Measurements from ENCODE around the gene NRN1L.
"Not testable (repeated sequence)": the region's sequence is repeated elsewhere in the genome, so short reads cannot be mapped to it uniquely, and the experiment has no call there.

The NRN1L gene

DNA sequence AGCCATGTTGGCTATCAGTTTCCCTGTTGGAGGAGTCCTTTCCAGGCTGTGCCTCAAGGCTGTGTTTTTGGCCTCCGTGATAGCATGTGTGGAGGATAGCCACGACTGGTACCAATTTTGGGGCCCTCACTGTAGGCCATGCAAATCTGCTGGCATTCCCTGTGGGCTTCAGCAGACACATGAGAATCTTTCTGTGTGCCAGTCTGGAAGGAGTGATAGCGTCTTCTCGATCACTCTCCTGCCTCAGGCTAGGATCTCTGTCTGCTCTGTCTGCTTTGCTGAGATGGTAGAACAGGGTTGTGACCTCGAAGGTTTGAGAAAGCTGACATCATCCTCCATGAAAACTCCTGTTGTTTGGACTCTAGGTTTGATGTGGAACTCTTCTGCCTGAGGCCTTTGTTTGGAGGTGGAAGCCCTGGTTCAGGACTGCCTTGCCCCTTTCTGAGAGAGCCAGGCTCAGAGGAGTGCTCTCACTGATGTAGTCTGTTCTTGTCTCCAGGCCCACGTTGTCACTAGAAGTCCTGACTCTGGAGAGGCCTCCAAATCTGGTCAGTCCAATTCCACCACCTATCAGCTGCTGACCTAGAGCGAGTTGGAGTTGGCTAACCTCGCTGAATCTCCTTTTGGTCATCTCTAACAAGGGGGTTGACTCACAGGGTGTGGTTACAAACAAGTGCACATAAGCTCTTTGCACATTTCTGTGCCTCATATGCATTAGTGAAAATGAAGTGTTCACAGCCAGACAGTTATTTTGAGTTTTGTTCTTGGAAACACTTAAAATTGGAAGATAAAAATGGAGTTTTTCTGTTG lies 23.9 kb upstream of the NRN1L start:
- DNase-seq (ENCODE audit: low spot score) = no peak

DNA sequence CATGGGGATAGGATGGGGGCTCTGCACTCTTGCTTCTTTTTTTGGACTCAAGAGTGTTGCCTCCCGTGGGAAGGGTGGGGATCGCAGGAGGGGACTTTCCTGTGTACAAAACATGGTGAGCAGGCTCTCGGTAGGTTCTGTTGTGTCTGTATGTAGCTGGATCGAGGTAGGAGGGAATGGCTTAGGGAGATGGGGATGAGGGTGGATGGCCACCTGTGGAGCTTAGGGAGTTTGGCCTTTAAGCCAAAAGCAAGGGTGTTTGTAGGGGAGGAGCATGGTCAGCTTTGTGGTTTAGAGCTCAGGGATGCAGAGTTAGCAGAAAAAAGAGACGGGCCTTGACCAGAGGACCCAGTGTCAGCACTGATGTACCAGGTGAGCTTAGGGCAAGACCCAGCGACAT lies 22.8 kb upstream of the NRN1L start:
- DNase-seq (ENCODE audit: low spot score) = no peak

DNA sequence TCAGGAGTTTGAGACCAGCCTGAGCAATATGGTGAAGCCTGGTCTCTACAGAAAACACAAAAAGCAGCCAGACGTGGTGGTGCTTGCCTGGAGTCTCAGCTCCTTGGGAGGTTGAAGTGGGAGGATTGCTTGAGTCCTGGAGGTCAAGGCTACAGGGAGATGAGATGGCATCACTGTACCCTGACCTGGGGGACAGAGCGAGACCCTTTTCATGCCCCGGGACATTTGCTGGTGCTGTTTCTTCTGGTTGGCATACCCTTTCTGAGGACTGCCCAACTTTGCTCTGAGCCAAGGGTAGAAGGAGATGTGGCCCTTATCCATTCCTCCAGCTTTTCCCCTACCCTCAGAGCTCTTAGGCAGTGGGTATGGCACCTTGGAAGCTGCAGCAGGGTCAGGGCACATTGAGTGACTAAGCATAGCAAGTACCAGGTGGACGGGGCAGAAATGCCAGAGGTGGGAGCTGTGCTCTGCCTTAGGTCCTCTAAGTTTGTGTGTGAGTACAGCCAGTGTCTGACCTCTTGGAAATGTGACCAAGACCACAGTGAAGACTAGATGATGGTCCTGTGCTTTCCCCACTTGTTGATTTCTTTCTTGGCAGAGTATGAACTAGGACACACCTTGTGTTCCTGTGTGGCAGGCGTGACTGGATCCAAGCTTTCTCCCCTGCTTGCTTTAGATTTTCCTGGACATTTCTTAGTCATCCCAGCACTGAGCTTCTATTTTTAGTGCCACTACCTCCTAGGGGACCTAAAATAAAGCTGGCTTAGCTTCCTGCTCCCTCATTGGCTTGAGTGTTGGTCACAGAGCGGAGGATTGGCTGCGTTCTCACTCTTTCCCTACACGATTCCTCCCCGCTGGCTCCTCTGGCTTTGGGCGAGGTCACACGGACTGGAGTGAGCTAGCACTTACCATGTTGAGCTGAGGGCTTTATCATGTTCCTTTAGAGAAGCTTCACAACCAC lies 21.8 kb upstream of the NRN1L start:
- no peak for DNase-seq (ENCODE audit: low spot score)

DNA sequence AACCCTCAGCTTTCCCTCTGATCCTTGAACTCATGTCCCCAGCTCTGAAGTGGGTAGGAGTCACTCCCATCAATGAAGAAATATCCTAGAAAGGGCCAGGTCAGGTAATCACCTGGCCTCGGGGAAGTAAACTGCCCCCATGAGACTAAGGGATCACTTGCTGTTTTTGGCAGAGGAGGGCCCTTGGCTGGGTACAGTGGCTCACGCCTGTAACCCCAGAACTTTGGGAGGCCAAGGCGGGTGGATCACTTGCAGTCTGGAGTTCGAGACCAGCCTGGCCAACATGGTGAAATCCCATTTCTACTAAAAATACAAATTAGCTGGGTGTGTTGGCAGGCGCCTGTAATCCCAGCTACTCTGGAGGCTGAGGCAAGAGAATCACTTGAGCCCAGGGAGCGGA lies 20.6 kb upstream of the NRN1L start:
- DNase-seq (ENCODE audit: low spot score) = not testable (repeated sequence)

DNA sequence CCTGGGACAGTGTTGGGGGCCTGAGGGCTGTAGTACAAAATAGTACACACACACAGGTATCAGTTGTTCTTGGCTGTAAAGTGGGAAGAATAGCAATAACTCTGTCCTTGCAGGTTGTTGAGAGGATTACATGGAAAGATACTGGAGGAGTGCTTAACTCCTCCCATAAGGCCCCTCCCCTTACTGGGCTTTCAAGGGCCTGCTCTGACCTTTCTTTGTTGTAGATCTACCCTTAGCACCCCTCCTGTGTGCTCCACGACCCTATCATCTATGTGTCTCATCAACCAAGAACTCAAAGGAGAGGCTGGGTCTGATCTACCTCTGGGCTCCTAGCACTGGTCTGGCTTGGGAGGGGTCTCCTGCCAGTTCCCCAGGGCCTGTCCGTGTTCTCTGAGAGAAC lies 20.1 kb upstream of the NRN1L start:
- no peak for DNase-seq (ENCODE audit: low spot score)

DNA sequence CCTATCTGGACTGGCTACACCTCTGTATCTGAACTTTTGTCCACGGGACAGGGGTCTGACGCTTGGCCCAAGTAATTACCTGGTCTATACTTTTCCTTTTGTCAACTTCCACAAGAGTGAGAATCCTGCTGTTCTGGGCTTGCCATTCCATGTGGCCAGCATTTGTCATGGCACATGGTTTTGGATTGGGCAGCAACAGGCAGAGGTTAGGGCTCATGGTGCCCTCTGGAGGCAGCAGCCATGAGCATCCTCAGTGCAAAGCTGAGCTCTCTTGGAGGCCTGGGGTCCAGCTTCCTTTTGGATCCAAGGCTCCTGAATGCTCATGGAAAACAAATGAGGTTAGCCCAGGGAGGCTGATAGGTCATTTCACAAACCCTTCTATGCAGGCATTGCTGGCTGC lies 19.4 kb upstream of the NRN1L start:
- DNase-seq (ENCODE audit: low spot score) = no peak

DNA sequence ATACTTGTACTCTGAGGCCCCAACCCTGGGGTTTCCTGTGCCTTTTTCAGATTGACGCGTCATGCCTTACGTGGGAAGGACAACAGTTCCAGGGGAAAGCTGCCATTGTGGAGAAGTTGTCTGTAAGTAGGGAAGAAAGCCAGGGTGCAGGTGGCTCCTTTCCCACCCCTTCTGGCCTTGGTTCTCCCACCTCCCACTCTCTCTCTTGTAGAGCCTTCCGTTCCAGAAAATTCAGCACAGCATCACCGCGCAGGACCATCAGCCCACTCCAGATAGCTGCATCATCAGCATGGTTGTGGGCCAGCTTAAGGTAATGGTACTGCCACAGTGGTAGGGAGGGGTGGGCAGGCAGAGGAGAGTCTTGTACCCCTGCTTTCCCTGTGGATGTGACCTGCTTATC lies 16.4 kb upstream of the NRN1L start:
- no peak for DNase-seq (ENCODE audit: low spot score)

DNA sequence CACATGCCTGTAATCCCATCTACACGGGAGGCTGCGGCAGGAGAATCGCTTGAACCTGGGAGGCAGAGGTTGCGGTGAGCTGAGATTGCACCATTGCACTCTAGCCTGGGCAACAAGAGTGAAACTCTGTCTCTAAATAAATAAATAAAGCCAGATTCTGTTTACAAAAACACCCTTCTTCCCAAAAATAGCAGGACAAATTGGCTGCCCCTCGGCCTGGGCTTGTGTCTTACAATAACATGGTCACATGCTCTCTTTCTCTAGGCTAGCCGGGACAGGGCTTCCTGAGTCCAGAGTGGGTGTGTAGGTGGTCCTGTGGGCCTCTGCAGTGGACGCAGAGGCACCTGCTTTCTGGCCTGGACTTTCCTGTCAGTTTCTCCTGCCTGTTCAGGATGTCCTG lies 15.0 kb upstream of the NRN1L start:
- DNase-seq (ENCODE audit: low spot score) = no peak

DNA sequence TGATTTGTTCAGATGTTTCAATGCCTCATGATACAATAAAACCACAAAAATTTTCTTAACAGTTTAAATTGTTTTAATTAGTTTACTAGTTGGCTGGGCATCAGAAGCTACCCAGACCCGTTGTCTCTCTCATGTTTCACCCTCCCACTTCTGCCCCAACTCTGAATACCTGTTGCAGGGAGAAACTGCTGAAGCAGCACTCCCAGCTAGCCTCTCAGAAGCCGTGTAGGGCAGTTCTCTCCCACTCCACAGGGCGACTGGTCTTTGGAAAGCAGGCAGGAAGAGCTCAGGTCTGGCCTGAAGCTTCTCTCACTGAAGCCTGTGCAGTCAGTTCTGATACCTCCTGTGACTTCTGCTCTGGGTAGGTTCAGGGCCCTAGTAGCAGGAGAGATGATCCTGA lies 13.4 kb upstream of the NRN1L start:
- no peak for DNase-seq (ENCODE audit: low spot score)

DNA sequence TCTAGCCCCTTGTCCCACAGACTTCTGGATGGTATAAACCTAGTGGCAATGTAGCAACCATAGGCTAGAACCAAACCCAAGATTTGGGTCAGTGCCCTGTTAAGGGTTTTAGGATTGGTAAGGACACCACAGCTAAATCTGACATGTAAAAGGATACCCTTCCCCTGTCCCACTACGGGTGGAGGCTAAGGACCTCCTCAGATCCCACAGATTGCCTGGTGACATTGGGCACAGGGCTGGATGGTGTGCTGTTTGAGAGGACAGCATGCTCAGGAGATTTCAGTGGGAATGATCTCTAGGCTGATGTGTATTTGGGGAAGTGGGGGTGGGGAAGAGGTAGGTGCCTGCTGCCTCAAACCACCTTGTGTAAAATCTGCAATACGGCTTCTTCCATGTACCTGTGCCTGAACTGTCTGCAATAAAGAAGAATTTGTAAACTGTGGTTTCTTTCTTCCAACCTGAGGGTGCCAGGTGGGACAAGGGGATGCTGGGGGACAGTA lies 12.5 kb upstream of the NRN1L start:
- no peak for DNase-seq (ENCODE audit: low spot score)

DNA sequence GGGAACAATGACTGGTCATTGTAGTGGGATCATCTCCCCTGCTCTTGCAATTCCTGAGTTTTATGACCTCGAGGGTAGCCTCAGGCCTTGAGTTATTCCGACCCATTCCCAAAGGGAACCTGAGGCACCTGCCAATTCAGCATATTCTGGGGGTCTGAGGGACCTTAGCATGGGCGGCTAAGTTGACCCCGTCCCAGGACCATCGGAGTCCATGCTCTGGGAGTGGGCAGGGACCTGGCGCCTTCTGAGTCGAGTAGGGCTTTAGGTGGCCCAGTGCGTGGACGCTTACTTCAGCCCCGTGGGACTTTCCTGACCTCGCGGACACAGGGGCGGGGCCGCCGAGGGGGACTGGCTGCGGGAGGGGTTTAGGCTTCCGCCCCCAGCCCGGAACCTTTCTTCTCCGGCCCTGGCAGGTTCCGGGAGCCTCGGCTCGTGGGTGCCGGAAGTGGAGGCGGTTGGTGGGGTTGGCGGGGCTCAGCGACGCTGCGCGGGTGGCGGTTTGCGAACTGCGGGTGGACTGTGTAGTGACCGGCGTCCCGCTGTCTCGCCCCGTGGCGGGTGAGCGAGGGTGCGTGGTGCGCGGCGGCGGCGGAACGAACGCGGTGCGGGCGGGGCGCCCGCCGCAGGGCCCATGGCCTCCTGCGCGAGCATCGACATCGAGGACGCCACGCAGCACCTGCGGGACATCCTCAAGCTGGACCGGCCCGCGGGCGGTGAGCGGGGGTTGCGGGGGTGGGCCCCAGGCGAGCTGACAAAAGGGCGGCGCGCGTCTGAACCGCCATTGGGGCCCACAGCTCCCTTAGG lies 11.9 kb upstream of the NRN1L start, which contains the start of gene EDC4:
Gene EDC4, plus strand, starts transcription at position 422 of the 804 bp plus-strand sequence. Its CDS starts 210 bp downstream, at position 632.
- peak; percentile 74 for DNase-seq (ENCODE audit: low spot score)

DNA sequence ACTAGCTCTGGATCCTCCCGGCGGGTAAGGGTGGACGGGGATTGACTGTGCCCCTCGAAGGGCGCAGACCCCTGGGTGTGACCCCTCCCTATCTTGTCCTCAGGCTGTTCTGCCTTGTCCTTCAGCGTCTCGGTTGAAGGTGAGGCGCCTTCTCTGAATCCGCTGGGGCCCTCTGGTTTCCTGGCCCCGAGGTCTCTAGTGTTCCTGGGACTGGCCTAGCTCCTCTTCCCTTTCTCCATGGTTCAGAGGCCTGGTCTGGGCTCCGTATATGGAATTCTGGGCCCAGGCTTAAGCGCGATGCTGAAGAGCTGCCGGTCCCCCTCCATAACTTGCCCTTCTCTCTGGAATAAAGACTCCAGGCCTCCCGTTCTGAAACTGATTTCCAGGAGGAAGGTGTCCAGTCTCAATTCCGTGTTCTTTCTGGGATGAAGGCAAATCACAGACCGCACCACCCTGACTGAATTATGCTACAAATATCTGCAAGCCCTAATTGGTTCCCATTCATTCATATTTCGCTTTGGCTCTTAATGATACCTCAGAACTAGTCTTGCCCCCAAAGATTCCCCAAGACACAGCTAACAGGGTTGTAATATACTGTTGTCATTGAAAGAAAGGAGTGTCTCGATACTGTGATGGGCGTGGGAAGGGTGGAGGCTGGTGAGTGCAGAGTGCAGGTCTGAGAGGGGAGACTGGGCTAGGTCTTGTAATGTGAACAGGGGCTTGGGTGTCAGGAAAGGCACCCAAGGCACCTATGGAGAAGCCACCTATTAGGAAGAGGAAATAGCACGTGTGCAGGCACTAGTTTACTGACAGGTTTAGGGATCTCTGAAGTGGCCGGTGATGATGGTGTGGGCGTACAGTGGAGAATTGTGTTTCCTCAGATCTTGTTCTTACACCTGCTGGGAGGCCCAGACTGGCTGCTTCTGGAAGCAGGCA lies 11.0 kb upstream of the NRN1L start:
- DNase-seq (ENCODE audit: low spot score) = no peak

DNA sequence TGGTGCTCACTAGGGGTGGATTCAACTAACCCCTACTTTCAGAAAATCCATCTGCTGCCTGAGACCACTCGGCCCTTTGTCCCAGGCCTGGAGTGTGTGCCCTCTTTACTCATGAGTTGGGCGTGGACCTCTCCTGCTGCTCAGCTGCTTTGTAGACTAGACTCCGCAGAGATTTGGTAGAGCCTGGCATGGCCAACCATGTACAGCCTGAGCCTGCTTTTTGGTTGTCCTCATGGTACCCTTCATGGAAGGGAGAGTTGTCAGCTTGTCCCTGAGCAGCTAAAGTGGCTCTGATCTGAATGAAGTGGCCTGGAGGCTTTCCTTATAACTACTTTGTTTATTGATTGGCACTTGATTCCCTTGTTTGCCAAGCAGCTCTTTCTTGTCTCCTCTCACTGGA lies 10.3 kb upstream of the NRN1L start:
- DNase-seq (ENCODE audit: low spot score) = no peak

DNA sequence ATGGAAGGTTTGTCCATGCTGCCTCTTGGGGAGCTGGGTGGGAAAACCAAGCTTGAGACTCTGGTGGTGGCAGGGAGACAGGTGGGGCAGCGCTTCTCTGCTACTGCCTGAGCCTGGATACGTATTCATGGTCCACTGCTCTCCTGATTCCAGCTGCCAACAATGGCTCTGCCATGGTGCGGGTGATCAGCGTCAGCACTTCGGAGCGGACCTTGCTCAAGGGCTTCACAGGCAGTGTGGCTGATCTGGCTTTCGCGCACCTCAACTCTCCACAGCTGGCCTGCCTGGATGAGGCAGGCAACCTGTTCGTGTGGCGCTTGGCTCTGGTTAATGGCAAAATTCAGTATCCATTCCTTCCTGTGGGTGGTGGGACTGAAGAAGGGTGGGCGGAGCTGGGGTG lies 7.6 kb upstream of the NRN1L start:
- no peak for DNase-seq (ENCODE audit: low spot score)

DNA sequence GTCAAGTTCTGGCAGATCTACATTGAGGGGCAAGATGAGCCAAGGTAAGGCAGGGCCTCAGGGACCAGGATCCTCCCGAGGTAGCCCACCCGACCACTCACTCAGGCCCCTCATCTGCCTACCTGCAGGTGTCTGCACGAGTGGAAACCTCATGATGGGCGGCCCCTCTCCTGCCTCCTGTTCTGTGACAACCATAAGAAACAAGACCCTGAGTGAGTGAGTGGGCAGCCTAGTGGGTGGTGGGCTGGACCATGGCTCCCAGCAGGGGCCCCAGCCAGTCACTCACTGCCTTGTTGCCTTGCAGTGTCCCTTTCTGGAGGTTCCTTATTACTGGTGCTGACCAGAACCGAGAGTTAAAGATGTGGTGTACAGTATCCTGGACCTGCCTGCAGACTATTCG lies 6.5 kb upstream of the NRN1L start:
- DNase-seq (ENCODE audit: low spot score) = no peak

DNA sequence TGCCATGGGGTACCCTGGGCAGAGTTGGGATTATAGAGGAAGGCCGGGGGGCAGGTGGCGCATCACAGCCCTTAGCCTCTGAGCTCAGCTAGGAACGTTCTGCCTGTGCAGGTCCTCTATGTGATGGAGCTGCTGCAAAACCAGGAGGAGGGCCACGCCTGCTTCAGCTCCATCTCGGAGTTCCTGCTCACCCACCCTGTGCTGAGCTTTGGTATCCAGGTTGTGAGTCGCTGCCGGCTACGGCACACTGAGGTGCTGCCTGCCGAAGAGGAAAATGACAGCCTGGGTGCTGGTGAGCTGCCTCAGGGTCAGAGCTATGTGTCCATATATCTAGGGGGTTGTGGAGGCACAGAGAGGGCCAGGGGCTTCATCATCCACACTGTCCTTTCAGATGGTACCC lies 5.8 kb upstream of the NRN1L start:
- DNase-seq (ENCODE audit: low spot score) = no peak

DNA sequence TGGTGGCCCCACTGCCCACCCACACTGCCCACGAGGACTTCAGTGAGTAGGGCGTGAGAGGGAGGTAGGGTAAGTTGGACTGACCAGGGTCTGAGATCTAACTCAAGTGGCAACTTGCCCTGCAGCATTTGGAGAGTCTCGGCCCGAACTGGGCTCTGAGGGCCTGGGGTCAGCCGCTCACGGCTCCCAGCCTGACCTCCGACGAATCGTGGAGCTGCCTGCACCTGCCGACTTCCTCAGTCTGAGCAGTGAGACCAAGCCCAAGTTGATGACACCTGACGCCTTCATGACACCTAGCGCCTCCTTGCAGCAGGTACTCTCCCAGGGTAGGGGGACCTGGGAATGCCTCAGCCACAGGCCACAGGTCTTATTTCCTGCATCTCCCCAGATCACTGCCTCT lies 5.2 kb upstream of the NRN1L start:
- no peak for DNase-seq (ENCODE audit: low spot score)

DNA sequence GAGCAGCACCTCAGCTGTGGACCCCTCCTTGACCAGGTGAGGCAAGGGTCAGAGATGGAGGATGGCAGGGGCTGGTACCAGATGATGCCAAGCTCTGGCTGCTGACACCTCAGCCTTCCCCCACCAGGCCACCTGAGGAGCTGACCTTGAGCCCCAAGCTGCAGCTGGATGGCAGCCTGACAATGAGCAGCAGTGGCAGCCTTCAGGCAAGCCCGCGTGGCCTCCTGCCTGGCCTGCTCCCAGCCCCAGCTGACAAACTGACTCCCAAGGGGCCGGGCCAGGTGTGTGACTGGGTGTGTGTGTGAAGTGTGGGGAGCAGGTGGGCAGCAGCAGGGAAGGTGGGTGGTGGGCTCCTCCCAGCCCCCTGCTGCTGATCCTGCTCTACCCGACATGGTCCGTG lies 4.7 kb upstream of the NRN1L start:
- no peak for DNase-seq (ENCODE audit: low spot score)

DNA sequence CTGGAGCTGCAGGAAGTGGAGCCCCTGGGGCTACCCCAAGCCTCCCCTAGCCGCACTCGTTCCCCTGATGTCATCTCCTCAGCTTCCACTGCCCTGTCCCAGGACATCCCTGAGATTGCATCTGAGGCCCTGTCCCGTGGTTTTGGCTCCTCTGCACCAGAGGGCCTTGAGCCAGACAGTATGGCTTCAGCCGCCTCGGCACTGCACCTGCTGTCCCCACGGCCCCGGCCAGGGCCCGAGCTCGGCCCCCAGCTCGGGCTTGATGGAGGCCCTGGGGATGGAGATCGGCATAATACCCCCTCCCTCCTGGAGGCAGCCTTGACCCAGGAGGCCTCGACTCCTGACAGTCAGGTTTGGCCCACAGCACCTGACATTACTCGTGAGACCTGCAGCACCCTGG lies 4.1 kb upstream of the NRN1L start:
- DNase-seq (ENCODE audit: low spot score) = no peak

DNA sequence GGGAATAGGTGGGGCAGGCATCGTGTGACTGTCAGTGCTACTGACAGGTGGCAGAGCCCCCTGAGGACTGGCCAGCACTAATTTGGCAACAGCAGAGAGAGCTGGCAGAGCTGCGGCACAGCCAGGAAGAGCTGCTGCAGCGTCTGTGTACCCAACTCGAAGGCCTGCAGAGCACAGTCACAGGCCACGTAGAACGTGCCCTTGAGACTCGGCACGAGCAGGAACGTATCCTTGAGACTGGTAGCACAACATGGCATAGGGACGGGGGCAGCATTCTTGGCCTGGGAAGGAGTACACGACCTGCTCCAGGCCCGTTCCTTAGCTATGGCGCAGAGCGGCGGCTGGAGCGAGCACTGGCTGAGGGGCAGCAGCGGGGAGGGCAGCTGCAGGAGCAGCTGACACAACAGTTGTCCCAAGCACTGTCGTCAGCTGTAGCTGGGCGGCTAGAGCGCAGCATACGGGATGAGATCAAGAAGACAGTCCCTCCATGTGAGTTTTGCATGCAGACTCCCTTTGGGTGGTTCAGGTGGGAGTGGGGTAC lies 3.0 kb upstream of the NRN1L start:
- DNase-seq (ENCODE audit: low spot score) = peak; percentile 86

Measured in globus pallidus (tissue), 1 donor.